22Rv1 (cell line): ENCODE results near the gene SASH1.

ENCODE experiments used
- CTCF ChIP-seq: fragments of 450-650 bp; IDR thresholded peaks from 2 replicates; pipeline ENCODE4 v1.5.1; 2017; ENCODE audit warnings: mild to moderate bottlenecking
- ZFX ChIP-seq: fragments of 450-650 bp; IDR thresholded peaks from 2 replicates; pipeline ENCODE4 v1.6.1; 2017; ENCODE audit warnings: antibody characterized with exemption, borderline replicate concordance

- no peak for TF ChIP-seq CTCF
- no peak for TF ChIP-seq ZFX
These were observed 118.4 kb downstream of the SASH1 start for GRCh38 chr6:148460876-148461646.
